Right atrium auricular region (tissue), 2 donors: ENCODE measurements around the gene OR13C5. TPM values are rescaled to one million over a fixed set of nuclear protein-coding genes. Genes with fewer than 3 reads are reported as not detected.
"Not testable (repeated sequence)": the region's sequence is repeated elsewhere in the genome, so short reads cannot be mapped to it uniquely, and the experiment has no call there.

Experiments used
- DNase-seq: peaks from one replicate; pipeline ENCODE4 v3.0.0-alpha.2; 2019; ENCODE audit warnings: low spot score
- H3K27ac ChIP-seq, 2 donors: fragments of 200-600 bp; sonication (generic); 1 replicate in 1 of 2; 2 replicates in 1 of 2; pipeline ENCODE4 v1.5.1; 2016 to 2019
- H3K27me3 ChIP-seq, 2 donors: fragments of 200-600 bp; sonication (generic); one replicate each; pipeline versions ENCODE4 v1.5.1 to v1.6.0; 2017 to 2019
- H3K36me3 ChIP-seq: fragments of 200-600 bp; sonication (generic); one replicate; pipeline ENCODE4 v1.5.1; 2016
- H3K4me1 ChIP-seq, 2 donors: fragments of 200-600 bp; sonication (generic); one replicate each; pipeline versions ENCODE4 v1.5.1 to v1.6.0; 2017 to 2019
- H3K4me3 ChIP-seq, 2 donors: fragments of 200-600 bp; sonication (generic); 1 replicate in 1 of 2; 2 replicates in 1 of 2; pipeline ENCODE4 v1.5.1; 2017 to 2019; ENCODE audit warnings: mild to moderate bottlenecking in 1 of 2, moderate library complexity in 1 of 2
- H3K9me3 ChIP-seq, 2 donors: fragments of 200-600 bp; sonication (generic); one replicate each; pipeline ENCODE4 v1.5.1; 2019
- total RNA-seq, 2 donors: library from RNA; depleted of rRNA; stranded (reverse); fragments of >200 nt; gene quantifications; one replicate each; pipeline ENCODE4 v1.1.0, GENCODE V29; 2016
- TF ChIP-seq, protein P1 (sequence below), 2 donors: fragments of 200-600 bp; sonication (generic); IDR thresholded peaks; one replicate each; pipeline ENCODE4 v1.5.1; 2019; ENCODE audit warnings: antibody characterized with exemption in 2 of 2

Gene OR13C5
- total RNA-seq, 2 donors from 2014 or later: not detected

DNA sequence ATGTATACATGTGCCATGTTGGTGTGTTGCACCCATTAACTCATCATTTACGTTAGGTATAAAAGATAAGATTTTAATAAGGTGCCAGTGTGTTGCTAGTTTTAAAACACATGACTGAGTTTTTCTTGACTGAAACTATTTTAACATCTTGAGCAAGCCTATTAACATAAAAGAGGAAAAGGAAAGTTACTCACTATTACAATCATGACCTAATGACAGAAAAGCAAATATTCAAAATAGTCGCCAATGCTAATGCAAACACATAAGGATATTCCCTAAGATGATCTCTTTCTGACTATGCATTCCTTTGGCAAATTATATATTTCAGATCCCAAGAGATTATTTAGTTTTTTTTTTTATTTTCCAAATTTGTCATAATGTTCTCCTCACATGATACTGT is 12.0 kb upstream of the OR13C5 start:
- no peak overlapping the region for H3K4me3 ChIP-seq
- H3K9me3 ChIP-seq: peaks cover 3 to 6% of the 10 kb centered on the region in 2 donors
- no peaks in the 10 kb centered on the region for H3K36me3 ChIP-seq
- no peak overlapping the region for H3K27ac ChIP-seq
- DNase-seq: no peak
- H3K4me1 ChIP-seq: no peaks in the 10 kb centered on the region
- H3K27me3 ChIP-seq: no peaks in the 10 kb centered on the region
- TF ChIP-seq, protein P1, sequence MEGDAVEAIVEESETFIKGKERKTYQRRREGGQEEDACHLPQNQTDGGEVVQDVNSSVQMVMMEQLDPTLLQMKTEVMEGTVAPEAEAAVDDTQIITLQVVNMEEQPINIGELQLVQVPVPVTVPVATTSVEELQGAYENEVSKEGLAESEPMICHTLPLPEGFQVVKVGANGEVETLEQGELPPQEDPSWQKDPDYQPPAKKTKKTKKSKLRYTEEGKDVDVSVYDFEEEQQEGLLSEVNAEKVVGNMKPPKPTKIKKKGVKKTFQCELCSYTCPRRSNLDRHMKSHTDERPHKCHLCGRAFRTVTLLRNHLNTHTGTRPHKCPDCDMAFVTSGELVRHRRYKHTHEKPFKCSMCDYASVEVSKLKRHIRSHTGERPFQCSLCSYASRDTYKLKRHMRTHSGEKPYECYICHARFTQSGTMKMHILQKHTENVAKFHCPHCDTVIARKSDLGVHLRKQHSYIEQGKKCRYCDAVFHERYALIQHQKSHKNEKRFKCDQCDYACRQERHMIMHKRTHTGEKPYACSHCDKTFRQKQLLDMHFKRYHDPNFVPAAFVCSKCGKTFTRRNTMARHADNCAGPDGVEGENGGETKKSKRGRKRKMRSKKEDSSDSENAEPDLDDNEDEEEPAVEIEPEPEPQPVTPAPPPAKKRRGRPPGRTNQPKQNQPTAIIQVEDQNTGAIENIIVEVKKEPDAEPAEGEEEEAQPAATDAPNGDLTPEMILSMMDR (IDR thresholded peaks at IDR 0.05): no peak

DNA sequence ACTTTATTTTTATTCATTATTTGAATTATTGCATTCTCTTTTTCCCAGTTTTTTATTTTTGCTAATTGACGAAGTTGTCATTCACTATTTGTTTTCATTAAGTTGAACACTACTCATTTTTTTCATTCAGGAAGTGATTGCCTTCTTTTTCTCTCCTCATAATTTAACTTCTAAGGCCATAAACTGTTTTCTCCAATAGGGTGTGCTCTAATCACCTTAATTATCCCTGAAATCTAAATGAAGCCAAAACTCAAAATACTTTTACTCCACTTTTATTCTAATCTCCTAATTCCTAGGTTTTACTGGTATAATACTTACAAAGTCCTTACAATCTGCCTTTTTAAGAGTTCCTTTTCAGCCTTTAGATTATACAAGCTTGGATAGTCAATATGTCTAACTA is 9.1 kb upstream of the OR13C5 start:
- Histone ChIP-seq H3K36me3 (no peaks in the 10 kb centered on the region), H3K9me3 (peaks cover 0 to 3% of the 10 kb centered on the region in 2 donors), H3K27ac (no peak overlapping the region), H3K4me3 (no peak overlapping the region), H3K4me1 (no peaks in the 10 kb centered on the region), H3K27me3 (no peaks in the 10 kb centered on the region)
- DNase-seq: no peak
- TF ChIP-seq, protein P1 (IDR thresholded peaks at IDR 0.05): peak in 1 of 2 donors; percentile 14

DNA sequence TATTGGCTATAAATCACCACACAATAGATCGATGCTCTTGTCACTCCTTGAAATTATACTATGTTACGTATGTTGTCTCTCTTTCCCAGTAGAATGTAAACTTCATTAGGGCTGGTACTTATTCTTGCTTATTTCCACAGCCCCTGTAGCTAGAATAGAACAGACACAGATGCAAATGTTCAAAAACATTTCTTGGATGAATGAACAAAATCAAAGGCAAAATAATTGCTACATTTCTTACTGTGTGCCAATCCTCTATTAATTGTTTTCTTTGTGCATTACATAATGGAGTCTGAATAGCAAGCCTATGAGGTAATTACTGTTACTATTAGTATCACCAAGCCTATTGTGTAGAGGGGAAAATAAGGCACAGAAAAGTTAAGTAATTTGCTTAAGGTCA is 6.9 kb upstream of the OR13C5 start:
- H3K36me3 ChIP-seq: no peaks in the 10 kb centered on the region
- H3K27ac ChIP-seq: no peak overlapping the region
- DNase-seq: no peak
- H3K27me3 ChIP-seq: no peaks in the 10 kb centered on the region
- H3K9me3 ChIP-seq: peaks cover 0 to 3% of the 10 kb centered on the region in 2 donors
- H3K4me1 ChIP-seq: no peaks in the 10 kb centered on the region
- no peak overlapping the region for H3K4me3 ChIP-seq
- TF ChIP-seq, protein P1 (IDR thresholded peaks at IDR 0.05): no peak

DNA sequence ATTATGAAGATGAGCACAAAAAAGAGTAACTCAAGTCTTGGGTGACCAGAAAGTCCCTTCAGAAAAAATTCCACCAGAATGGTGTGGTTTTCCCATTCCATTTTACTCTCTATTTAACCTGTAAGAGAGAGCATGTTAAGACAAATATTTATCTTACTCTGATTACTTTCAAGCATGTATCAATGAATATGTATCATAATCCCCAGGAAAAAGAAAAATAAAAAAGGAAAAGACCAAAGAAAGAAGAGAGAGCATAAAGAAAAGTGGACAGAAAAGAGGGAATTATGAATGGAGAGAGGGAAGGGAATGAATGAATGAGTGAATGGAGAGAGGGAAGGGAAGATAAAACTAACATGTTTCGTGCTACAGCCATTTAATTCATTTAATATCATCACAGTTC is 6.3 kb upstream of the OR13C5 start, which contains the start of gene OR13C2:
Gene OR13C2 (minus strand): TSS at position 101 of the 400 bp plus-strand sequence. CDS start 0 bp downstream, at position 101.
- H3K4me3 ChIP-seq, H3K27me3 ChIP-seq, H3K4me1 ChIP-seq, H3K27ac ChIP-seq, H3K9me3 ChIP-seq, DNase-seq, H3K36me3 ChIP-seq: not testable (repeated sequence)

DNA sequence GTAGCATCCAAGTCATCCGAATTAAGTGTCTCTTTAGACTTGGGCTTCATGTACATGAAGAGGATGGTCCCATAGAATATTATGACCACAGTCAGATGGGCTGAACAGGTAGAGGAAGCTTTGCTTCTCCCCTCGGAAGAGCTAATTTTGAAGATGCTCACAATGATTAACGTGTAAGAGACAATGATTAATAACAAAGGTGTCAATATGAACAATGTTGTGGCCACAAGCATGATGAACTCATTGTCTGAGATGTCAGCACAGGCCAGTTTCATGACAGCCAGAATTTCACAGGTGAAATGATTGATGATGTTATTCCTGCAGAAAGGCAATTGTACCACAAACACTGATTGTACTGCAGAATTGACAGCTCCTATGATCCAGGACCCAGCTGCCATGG is 5.6 kb upstream of the OR13C5 start:
- Histone ChIP-seq H3K27me3 (no peaks in the 10 kb centered on the region), H3K4me3 (no peak overlapping the region), H3K36me3 (no peaks in the 10 kb centered on the region), H3K4me1 (no peaks in the 10 kb centered on the region), H3K27ac (no peak overlapping the region), H3K9me3 (peaks cover 0 to 3% of the 10 kb centered on the region in 2 donors)
- TF ChIP-seq, protein P1 (IDR thresholded peaks at IDR 0.05): no peak
- DNase-seq: no peak

DNA sequence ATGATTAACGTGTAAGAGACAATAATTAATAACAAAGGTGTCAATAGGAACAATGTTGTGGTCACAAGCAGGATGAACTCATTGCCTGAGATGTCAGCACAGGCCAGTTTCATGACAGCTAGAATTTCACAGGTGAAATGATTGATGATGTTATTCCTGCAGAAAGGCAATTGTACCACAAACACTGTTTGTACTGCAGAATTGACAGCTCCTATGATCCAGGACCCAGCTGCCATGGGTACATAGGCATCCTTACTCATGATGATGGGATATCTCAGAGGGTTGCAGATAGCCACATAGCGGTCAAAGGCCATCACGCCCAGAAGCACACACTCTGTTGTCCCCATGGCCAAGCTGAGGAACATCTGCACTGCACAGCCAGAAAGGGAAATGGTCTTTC is 464 bp downstream of the OR13C5 start:
- not testable (repeated sequence) for H3K4me3 ChIP-seq, H3K27me3 ChIP-seq, H3K4me1 ChIP-seq, H3K9me3 ChIP-seq, DNase-seq, H3K27ac ChIP-seq, H3K36me3 ChIP-seq

DNA sequence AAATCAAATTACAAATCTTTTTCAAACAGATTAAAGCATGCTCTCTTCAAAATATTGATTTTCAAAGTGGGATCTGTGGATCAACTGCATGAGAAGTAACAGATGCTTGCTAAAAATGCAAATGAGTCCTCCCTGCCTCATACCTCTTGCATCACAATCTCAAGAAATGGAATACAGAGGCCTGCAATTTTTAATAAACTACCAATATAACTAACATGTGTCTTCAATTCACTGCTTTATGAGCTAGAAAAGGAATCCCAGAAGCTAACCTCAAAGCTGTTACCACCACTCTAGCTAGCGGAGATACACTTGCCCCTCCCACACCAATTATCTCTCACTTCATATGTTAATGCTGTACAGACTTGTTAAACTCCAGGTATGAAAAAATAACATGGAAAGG is 9.6 kb downstream of the OR13C5 start:
- no peaks in the 10 kb centered on the region for H3K4me1 ChIP-seq
- TF ChIP-seq, protein P1 (IDR thresholded peaks at IDR 0.05): no peak
- no peaks in the 10 kb centered on the region for H3K9me3 ChIP-seq
- H3K27me3 ChIP-seq: no peaks in the 10 kb centered on the region
- H3K4me3 ChIP-seq: no peak overlapping the region
- no peaks in the 10 kb centered on the region for H3K36me3 ChIP-seq
- H3K27ac ChIP-seq: no peak overlapping the region
- no peak for DNase-seq
